SK-N-SH treated with all-trans-retinoic acid at 6 μM for 48 hours (cell line): ENCODE measurements around the gene LY6G6C.
A peak's percentile ranks its signal among the peaks of the same experiment; 100 is the strongest.

Source experiments
- ATAC-seq: fragments of 200-7000 bp; cut with Tn5 transposase; 3 replicates; pipeline ENCODE4 v1.9.1; 2020; ENCODE audit warnings: mild to moderate bottlenecking, moderate library complexity
- ARNTL ChIP-seq: fragments of 450-650 bp; formaldehyde crosslinking; IDR thresholded peaks from 2 replicates; pipeline ENCODE4 v1.5.0; 2020; ENCODE audit warnings: low read depth, mild to moderate bottlenecking, moderate library complexity, borderline replicate concordance
- CREB5 ChIP-seq: fragments of 250-450 bp; sonication (Bioruptor Pico); IDR thresholded peaks from 2 replicates; pipeline ENCODE4 v1.5.1; 2020; ENCODE audit warnings: low read depth, mild to moderate bottlenecking, moderate library complexity
- CSDC2 ChIP-seq: fragments of 250-450 bp; sonication (Bioruptor Pico); IDR thresholded peaks from 2 replicates; pipeline ENCODE4 v1.5.0; 2020; ENCODE audit warnings: mild to moderate bottlenecking, moderate library complexity
- CSRNP3 ChIP-seq: fragments of 250-450 bp; sonication (Bioruptor Pico); IDR thresholded peaks from 2 replicates; pipeline ENCODE4 v1.5.1; 2021; ENCODE audit warnings: mild to moderate bottlenecking, moderate library complexity
- GLIS3 ChIP-seq: fragments of 250-450 bp; sonication (Bioruptor Pico); IDR thresholded peaks from 2 replicates; pipeline ENCODE4 v1.5.0; 2020; ENCODE audit warnings: mild to moderate bottlenecking, moderate library complexity
- ISL1 ChIP-seq: fragments of 250-450 bp; sonication (Bioruptor Pico); IDR thresholded peaks from 2 replicates; pipeline ENCODE4 v2.1.2; 2022; ENCODE audit warnings: mild to moderate bottlenecking, moderate library complexity
- OSR1 ChIP-seq: fragments of 250-450 bp; sonication (Bioruptor Pico); IDR thresholded peaks from 2 replicates; pipeline ENCODE4 v1.8.0; 2022; ENCODE audit warnings: moderate library complexity, mild to moderate bottlenecking, inconsistent platforms
- PATZ1 ChIP-seq: fragments of 250-450 bp; sonication (Bioruptor Pico); IDR thresholded peaks from 2 replicates; pipeline ENCODE4 v1.8.0; 2020; ENCODE audit warnings: mild to moderate bottlenecking, moderate library complexity, borderline replicate concordance
- POU6F1 ChIP-seq: fragments of 250-450 bp; sonication (Bioruptor Pico); IDR thresholded peaks from 2 replicates; pipeline ENCODE4 v1.8.0; 2021; ENCODE audit warnings: low read depth, mild to moderate bottlenecking, moderate library complexity, borderline replicate concordance
- PPARA ChIP-seq: fragments of 250-450 bp; sonication (Bioruptor Pico); IDR thresholded peaks from 2 replicates; pipeline ENCODE4 v1.5.0; 2020; ENCODE audit warnings: mild to moderate bottlenecking, borderline replicate concordance
- SNAI2 ChIP-seq: fragments of 250-450 bp; sonication (Bioruptor Pico); IDR thresholded peaks from 2 replicates; pipeline ENCODE4 v1.5.0; 2020; ENCODE audit warnings: mild to moderate bottlenecking, moderate library complexity
- TCF4 ChIP-seq: fragments of 250-450 bp; sonication (Bioruptor Pico); IDR thresholded peaks from 2 replicates; pipeline ENCODE4 v1.8.0; 2021; ENCODE audit warnings: mild to moderate bottlenecking, moderate library complexity, borderline replicate concordance
- TSHZ2 ChIP-seq: fragments of 250-450 bp; sonication (Bioruptor Pico); IDR thresholded peaks from 2 replicates; pipeline ENCODE4 v1.5.0; 2020; ENCODE audit warnings: mild to moderate bottlenecking, moderate library complexity
- ZC3H10 ChIP-seq: fragments of 250-450 bp; sonication (Bioruptor Pico); IDR thresholded peaks from 2 replicates; pipeline ENCODE4 v1.5.1; 2021; ENCODE audit warnings: mild to moderate bottlenecking, moderate library complexity
- ZFP3 ChIP-seq: fragments of 250-450 bp; sonication (Bioruptor Pico); IDR thresholded peaks from 2 replicates; pipeline ENCODE4 v1.5.0; 2020; ENCODE audit warnings: mild to moderate bottlenecking, moderate library complexity
- ZFP30 ChIP-seq: fragments of 450-650 bp; formaldehyde crosslinking; IDR thresholded peaks from 2 replicates; pipeline ENCODE4 v1.5.0; 2022; ENCODE audit warnings: mild to moderate bottlenecking, moderate library complexity
- ZNF565 ChIP-seq: fragments of 450-650 bp; formaldehyde crosslinking; conservative IDR thresholded peaks from 2 replicates; pipeline ENCODE4 v1.5.0; 2020; ENCODE audit warnings: low read depth, mild to moderate bottlenecking, moderate library complexity
- ZNF70 ChIP-seq: fragments of 450-650 bp; formaldehyde crosslinking; IDR thresholded peaks from 2 replicates; pipeline ENCODE4 v1.5.0; 2020; ENCODE audit warnings: mild to moderate bottlenecking, moderate library complexity
- ZNF8 ChIP-seq: fragments of 450-650 bp; formaldehyde crosslinking; IDR thresholded peaks from 2 replicates; pipeline ENCODE4 v1.5.0; 2020; ENCODE audit warnings: mild to moderate bottlenecking, moderate library complexity

Gene LY6G6C

GRCh38 chr6:31721351-31722020, at the start of gene LY6G6C:
LY6G6C (minus strand) TSS chr6:31721746; CDS start chr6:31721679, 67 bp downstream.
- no peak for ATAC-seq
- no peak for TF ChIP-seq ZNF565 (CRISPR knock-in tag)
- TF ChIP-seq ZFP30 (CRISPR knock-in tag) = no peak

GRCh38 chr6:31770860-31771259, 49.3 kb upstream of the LY6G6C start:
- TF ChIP-seq ZNF565 (CRISPR knock-in tag) (no peak), CREB5 (CRISPR knock-in tag) (no peak), OSR1 (no peak)
- ATAC-seq = no peak

- peak; percentile 46 for ATAC-seq
- TF ChIP-seq POU6F1 (CRISPR knock-in tag) (no peak), ZC3H10 (CRISPR knock-in tag) (no peak), ZFP30 (CRISPR knock-in tag) (no peak), ZNF8 (no peak), CSRNP3 (CRISPR knock-in tag) (no peak), PPARA (no peak), SNAI2 (CRISPR knock-in tag) (no peak), ZNF70 (CRISPR knock-in tag) (no peak), CREB5 (CRISPR knock-in tag) (no peak), ISL1 (no peak), CSDC2 (no peak), PATZ1 (no peak), GLIS3 (CRISPR knock-in tag) (no peak), ZNF565 (CRISPR knock-in tag) (no peak), OSR1 (no peak), ZFP3 (CRISPR knock-in tag) (no peak), TCF4 (CRISPR knock-in tag) (no peak), TSHZ2 (CRISPR knock-in tag) (no peak), ARNTL (CRISPR knock-in tag) (no peak)
These were observed 48.3 kb upstream of the LY6G6C start for GRCh38 chr6:31769684-31770371.
